HG03342 (cell line): ENCODE measurements around the gene PDE4D.
"Not testable (repeated sequence)": the region's sequence is repeated elsewhere in the genome, so short reads cannot be mapped to it uniquely, and the experiment has no call there.

ENCODE experiments used
- ATAC-seq: cut with Tn5 transposase; IDR thresholded peaks from one replicate; pipeline ENCODE4 v1.9.1; 2021; ENCODE audit warnings: mild to moderate bottlenecking, moderate library complexity; ENCODE audit not compliant: unreplicated experiment

Gene PDE4D

DNA sequence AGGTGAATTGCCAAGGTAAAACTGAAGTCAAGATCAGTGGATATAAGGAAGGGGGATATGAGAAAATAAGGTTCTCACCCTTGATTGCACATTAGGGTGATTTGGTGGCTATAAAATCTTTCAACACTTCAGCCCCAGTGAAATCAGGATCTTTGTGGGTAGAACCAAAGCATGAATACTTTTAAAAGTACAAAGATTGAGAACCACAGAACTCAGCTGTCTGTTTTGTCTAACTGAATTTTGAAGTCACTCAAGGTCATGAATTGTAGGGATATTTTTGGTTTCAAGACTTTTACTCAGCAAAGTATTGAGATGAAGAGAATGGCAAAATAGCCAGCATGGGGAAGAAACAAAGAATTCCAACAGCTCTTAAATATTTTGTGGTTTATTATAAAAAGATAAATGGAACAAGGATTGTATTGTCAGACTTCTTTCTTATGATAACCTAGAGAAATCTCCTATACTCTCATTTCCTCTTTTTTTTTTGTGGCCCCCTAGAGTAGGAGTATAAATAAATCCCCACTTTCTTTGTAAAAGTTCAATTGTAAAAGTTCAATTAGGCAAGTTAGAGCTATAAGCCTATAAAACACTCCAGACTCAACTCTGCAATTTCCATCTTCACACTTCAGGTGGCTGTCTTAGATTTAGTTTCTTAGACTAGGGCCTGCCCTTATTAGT is 272.9 kb downstream of the PDE4D start:
- no peak for ATAC-seq

DNA sequence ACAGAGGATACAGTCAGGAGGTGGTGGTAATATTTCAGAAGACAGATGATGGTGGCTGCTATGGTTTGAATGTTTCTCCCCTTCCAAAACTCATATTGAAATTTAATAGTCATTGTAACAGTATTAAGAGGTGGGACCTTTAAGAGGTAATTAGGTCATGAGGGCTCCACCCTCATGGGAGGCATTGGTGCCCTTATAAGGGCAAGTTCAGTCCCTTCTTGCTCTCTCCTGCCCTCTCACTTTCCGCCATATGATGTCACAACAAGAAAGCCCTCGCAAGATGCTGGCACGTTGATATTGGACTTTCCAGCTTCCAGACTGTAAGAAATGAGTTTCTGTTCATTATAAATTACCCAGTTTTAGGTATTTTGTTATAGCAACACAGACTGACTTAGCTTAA is 274.9 kb downstream of the PDE4D start:
- ATAC-seq = no peak

GRCh38 chr5:59617186-59617771 is 276.2 kb downstream of the PDE4D start:
- no peak for ATAC-seq

- ATAC-seq = no peak
These were observed 277.1 kb downstream of the PDE4D start for GRCh38 chr5:59616413-59616812.

DNA sequence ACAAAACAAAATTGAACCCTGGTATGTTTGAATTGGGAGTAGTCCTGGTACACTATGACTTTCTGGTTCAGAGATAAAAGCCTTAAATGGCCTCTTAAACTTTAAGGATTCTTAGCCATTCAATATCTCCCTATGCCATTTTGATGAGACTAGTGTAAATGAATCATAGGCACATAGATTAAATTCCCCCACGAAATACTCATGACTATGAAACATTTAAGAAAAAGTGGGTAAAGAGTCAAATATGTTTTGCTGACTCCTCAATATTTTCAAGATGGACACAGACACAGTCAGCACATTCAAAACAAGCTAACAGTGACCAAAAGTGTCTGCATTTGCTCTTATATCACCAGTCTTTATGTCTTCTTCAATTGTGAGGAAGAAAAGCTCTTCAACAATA is 278.3 kb downstream of the PDE4D start:
- ATAC-seq = no peak

DNA sequence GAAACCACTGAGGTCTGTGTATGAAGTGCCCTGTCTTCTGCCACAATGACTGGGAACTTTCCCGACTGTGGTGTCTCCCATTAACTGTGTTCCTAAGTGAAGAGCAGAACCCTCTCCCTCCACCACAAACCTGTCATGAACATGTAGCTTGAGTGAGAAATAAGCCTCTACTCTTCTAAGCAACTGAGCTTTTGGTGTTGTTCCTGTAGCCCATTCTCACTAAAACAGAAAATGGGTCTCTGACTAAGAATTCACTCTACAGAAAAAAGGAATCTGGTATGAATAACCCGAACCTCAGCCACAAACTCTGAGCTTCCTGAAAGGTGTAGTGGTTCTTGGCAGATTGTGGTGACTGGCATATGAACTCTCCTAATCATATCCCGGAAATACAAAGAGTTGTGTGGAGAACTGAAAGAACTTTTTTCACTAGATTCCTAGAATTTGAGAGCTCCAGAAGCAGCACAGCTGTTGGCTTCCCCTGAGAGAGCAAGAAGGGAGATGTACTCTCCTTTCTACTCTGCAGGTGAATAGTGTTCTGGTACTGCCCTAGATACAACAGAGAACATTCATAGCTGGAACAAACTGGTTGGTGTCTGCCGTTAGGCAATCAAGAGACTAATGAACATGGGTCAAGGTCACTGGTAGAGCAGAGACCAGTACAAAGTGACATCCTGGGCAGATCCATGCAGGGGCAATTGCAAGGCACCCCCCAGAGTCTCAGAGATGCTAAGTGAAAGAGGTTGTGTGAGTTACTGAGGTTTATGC is 283.8 kb downstream of the PDE4D start:
- ATAC-seq = peak; percentile 44

DNA sequence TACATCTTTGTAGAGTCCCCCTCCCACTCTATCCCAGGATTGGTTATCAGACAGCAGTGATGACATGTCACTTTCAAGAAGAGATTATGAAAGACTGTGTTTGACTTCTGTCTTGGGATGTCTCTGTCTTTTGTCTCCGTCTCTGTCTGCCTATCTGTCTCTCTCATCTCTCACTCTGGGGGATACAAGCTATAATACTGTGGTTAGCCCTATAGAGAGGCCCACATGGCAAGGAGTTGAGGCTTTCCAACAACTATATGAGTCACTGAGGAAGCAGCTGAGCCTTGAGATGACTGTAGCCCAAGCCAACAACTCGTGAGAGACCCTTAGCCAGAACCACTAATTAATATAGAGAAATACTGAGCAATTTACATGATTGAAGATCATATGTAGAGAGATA is 284.8 kb downstream of the PDE4D start:
- ATAC-seq = peak; percentile 82

- ATAC-seq = no peak
These were observed 286.3 kb downstream of the PDE4D start for GRCh38 chr5:59607138-59607765.

- ATAC-seq = no peak
These were observed 287.6 kb downstream of the PDE4D start for GRCh38 chr5:59605915-59606314.

DNA sequence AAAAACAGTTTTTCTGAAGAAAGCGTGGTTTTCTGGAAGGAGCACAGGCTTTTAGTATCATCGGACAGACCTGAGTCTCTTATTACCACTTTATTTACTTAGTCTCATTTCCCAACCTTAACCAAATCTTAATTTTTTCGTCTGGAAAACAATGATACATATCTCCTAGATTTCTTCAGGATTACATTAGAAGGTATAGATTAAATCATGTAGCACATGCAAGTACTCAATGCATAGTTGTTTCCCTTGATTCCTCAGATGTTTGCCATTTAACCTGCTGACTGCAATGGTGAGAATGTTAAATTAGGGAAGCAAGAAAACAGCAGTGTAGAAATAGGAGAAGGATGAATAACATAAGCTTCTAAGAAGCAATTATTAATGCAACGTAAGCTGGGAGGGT is 289.4 kb downstream of the PDE4D start:
- ATAC-seq = no peak

DNA sequence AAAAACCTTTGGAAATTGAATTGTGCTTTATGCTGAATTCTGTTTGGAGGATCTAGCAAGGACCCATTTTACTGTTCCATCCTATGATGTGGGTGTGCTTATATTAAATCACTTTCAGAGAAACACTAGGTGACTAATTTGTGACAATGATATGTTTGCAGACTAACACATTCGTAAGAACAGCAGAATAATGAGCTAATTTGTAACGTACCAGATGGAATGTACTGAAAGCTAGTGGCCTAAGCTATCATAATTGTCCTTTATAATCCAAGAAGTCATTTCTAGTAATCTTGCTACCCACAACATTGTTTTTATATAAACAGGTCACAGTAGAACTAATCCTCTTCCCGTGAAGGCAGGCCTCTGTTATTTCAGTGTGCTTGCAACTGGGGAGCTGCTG is 292.5 kb downstream of the PDE4D start:
- ATAC-seq = no peak

- ATAC-seq = no peak
These were observed 293.4 kb downstream of the PDE4D start for GRCh38 chr5:59600153-59600552.

DNA sequence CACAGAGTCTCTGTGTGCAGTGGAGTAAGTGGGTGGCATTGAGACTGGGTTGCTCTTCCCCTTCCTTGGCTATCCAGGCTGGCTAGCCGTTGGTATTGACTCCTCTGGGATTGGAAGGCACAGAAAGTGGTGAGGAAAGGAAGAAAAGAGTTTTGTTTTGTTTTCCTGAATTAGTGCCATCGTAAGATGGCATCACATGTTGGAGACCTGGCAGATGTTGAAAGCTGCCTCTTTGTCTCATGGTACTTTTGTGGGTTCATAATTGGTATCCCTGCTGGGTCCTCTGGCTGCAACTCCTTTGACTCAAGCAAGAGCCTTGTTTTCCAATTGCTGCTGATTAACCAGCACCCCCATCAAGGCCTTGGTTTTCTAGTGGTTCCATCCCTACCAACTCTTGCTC is 293.8 kb downstream of the PDE4D start:
- ATAC-seq = no peak

DNA sequence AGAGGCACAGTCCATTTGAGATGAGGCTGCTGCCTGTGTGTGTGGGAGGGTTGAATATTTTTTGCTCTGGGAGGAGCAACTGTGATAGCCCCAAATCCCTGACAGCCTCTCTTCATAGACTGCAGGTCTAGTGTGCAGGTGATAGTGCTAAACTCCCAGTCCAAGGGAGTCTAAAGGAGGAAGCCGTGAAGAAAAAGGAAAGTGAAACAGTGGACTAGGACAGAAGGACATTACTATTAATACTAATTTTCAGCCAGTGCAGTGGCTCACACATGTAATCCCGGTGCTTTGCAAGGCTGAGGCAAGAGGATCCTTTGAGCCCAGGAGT is 295.0 kb downstream of the PDE4D start:
- ATAC-seq = peak; percentile 62

DNA sequence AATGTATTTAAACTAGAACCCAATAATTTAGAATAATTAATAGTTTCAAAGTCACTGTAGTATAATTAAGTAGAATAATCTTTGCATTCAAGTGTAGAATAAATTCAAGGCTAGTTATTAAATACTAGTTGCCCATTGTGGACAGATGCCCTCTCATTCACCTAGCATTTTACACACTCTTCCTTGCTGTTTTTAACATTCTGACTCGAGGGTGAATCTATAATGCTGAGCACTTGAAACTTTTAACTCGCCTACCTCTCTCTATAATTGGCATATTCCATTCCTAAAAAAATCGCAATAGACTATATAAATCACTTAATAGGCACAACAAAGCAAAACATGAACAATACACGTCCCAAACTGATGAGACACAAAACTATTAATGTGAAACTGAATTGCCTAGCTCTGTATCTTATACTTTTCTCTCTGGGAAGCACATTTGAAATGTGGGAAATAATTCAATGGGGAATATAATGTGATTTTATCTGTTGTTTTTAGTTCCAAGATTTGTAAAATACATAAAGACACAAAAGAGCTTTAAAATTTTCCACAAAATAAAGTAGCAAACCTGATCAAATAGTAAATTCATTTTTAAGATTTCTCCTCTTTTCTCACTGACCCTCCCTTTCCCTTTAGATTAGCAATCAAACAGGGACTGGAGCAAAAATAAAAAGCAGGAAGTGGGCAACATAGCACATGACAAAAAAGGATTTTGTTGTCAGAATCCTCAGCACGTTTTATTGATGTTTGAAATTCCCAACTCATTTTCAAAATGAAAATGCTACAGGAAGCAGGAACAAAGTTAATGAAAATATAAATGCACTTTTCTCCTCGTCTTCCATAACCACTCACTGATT is 295.6 kb downstream of the PDE4D start:
- no peak for ATAC-seq

DNA sequence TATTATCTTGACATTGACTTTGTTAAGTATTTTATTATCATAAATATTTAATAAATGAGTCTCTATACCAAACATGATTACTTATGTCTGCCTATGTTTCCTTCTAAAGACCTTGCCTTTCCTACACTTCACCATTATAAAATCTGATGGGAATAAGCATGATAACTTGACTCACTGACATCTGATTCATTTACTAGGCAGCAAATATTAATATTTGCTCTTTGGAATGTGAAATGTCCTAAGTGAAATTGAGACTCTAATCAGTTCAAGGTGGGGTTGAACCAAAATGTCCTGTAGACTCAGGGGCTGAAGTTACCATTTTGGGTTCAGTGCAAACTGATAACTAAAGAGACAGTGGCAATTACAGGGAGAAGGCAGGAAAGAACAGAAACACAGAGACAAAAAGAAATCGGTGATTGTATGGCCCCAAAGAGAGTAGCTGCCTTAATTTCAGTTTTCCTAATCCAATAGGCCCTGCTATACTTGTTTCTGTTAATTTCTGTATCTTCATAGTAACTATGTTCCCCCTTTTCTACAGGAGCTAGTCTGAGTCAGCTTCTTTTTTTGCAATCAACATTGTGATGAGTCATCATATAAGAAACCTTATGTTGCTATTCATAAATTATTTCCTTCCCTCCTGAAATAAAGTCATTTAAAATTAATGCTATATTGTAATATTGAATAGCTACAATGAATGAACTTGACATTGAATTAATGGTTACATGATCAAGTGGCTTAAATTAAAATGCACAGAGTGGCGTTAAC is 296.8 kb downstream of the PDE4D start:
- ATAC-seq = no peak

- ATAC-seq = not testable (repeated sequence)
These were observed 299.4 kb downstream of the PDE4D start for GRCh38 chr5:59594118-59594517.

DNA sequence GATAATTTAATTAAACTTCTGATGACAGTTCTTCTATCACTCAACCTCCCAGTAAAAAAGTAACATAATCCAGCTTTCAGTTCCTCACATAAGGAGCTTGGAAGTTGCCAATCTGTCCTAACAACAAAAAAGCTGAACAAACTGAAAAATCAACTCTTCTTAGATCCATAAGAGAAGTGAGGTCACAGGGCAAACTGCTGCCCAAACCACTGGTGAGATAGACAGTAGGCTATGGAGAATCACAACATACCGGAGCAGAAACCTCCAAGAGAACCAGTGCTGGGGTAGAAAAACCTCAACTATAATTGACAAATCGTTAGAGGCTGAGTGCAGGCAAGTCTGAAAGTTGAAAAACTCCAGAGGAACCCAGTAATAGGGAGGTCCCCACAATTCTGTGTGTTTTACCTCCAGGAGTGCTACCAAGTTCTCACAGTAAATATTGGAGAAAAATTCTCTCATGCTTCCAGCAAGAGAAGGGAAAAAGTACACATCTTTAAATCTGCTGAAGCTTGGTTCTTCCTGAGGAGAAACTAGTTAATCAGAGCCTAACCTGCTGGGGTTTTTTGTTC is 300.0 kb downstream of the PDE4D start:
- ATAC-seq = no peak

- ATAC-seq = no peak
These were observed 301.4 kb downstream of the PDE4D start for GRCh38 chr5:59592101-59592500.

GRCh38 chr5:59591162-59591561 is 302.4 kb downstream of the PDE4D start:
- peak; percentile 88 for ATAC-seq
